HG02642 (cell line): ENCODE data around the gene HMX2.

ENCODE experiments used
- ATAC-seq: cut with Tn5 transposase; IDR thresholded peaks from one replicate; pipeline ENCODE4 v1.9.1; 2021; ENCODE audit warnings: mild to moderate bottlenecking; ENCODE audit not compliant: unreplicated experiment, poor library complexity

Gene HMX2

GRCh38 chr10:123180101-123181090 is 32.5 kb downstream of the HMX2 start:
- ATAC-seq = no peak

DNA sequence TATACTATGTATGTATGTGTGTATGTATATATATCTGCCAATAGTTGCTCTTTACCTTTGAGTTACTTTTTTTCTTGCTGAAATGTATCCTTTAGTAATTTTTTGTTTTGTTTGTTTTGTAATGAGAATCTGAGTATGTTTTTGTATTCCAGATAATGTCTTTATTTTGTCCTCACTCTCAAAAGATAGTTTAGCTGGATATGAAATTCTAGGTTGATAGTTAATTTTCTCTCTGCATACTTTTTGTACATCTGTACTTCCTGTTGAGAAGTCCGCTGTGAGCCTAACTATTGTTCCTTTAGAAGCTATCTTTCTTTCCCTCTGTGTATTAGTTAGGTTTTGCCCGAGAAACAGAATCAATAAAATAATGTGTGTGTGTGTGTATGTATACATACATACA is 35.8 kb downstream of the HMX2 start:
- no peak for ATAC-seq

- no peak for ATAC-seq
Measured at GRCh38 chr10:123187781-123188180, 39.8 kb downstream of the HMX2 start.

DNA sequence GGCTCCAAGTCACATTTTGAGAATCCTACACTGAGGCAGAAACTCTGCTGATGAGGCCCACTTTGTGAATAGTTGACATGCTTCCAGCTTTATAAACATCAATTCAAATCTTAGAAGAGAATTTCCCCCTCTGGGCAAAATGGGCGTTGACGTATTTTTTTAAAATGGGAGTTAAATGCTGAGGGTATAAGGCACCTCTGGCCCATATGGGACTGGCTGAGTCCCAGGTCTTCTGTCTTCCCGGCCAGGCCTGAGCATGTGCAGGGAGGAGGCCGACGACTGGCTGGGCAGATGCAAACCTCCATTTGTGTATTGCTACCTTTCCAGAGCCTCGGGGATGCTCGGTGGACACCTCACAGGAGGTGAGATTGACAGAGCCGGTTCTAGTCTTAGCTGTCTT is 44.0 kb downstream of the HMX2 start:
- ATAC-seq = no peak

- ATAC-seq = no peak
Measured at GRCh38 chr10:123194056-123194455, 46.1 kb downstream of the HMX2 start.
